ENCODE data around the gene PDIA3. TPM values are rescaled to one million over a fixed set of nuclear protein-coding genes. Genes with fewer than 3 reads are reported as not detected.
A peak's percentile ranks its signal among the peaks of the same experiment; 100 is the strongest.

Gene PDIA3
- total RNA-seq, 1 experiment from 2014 or later: 545 TPM

DNA sequence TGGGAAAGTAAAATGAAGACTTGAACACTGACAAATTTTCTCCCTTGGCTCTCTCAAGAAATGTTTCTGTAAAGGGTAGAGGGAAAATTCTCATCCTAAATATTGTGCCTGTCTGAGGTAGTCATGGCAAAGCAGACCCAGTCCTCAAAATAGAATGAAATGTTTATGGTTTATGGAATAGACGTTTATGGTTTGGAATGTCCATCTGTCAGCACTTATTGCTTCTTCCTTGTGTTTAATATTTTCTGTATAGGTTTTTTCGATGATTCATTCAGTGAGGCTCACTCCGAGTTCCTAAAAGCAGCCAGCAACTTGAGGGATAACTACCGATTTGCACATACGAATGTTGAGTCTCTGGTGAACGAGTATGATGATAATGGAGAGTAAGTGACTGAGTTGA is 16.6 kb downstream of the PDIA3 start:
- no peaks in the 10 kb centered on the region for H3K27me3 ChIP-seq (replicated peaks; ENCODE audit: control insufficient read depth, insufficient read depth, low read length)
- DNase-seq: no peak
- H3K4me1 ChIP-seq: no peaks in the 10 kb centered on the region
- CTCF ChIA-PET: no interaction called here
- Mint-ChIP-seq H3K36me3 (ENCODE audit: insufficient read depth, unreplicated experiment) (peaks cover 97% of the 10 kb centered on the region), H3K27me3 (ENCODE audit: insufficient read depth, unreplicated experiment) (no peaks in the 10 kb centered on the region), H3K4me1 (ENCODE audit: low read depth, unreplicated experiment) (no peaks in the 10 kb centered on the region), H3K9me3 (ENCODE audit: unreplicated experiment) (no peaks in the 10 kb centered on the region), H3K4me3 (ENCODE audit: unreplicated experiment) (no peak overlapping the region), H3K27ac (ENCODE audit: unreplicated experiment) (no peak overlapping the region)
- H3K4me3 ChIP-seq (ENCODE audit: low read depth, low read length): no peak overlapping the region
- POLR2A ChIA-PET: no interaction called here
- no peaks in the 10 kb centered on the region for H3K9me3 ChIP-seq
- BruUV-seq (replicated peaks): no TSS peak
- H3K36me3 ChIP-seq (ENCODE audit: control insufficient read depth, insufficient read depth, low read length): no peaks in the 10 kb centered on the region; the same call in none of the 2 replicates
- intact Hi-C loops (cut with micrococcal nuclease; ENCODE audit: unreplicated experiment): loop anchor here (5.0 kb wide), 1 partner anchor 431 kb away; the partner anchor contains the start of gene LCMT2
- TF ChIP-seq, protein P1, sequence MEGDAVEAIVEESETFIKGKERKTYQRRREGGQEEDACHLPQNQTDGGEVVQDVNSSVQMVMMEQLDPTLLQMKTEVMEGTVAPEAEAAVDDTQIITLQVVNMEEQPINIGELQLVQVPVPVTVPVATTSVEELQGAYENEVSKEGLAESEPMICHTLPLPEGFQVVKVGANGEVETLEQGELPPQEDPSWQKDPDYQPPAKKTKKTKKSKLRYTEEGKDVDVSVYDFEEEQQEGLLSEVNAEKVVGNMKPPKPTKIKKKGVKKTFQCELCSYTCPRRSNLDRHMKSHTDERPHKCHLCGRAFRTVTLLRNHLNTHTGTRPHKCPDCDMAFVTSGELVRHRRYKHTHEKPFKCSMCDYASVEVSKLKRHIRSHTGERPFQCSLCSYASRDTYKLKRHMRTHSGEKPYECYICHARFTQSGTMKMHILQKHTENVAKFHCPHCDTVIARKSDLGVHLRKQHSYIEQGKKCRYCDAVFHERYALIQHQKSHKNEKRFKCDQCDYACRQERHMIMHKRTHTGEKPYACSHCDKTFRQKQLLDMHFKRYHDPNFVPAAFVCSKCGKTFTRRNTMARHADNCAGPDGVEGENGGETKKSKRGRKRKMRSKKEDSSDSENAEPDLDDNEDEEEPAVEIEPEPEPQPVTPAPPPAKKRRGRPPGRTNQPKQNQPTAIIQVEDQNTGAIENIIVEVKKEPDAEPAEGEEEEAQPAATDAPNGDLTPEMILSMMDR (IDR thresholded peaks at IDR 0.05; ENCODE audit: insufficient read depth in 1 of 2, low read depth in 1 of 2, low read length in 1 of 2, severe bottlenecking in 1 of 2, unreplicated experiment in 1 of 2): no peak

DNA sequence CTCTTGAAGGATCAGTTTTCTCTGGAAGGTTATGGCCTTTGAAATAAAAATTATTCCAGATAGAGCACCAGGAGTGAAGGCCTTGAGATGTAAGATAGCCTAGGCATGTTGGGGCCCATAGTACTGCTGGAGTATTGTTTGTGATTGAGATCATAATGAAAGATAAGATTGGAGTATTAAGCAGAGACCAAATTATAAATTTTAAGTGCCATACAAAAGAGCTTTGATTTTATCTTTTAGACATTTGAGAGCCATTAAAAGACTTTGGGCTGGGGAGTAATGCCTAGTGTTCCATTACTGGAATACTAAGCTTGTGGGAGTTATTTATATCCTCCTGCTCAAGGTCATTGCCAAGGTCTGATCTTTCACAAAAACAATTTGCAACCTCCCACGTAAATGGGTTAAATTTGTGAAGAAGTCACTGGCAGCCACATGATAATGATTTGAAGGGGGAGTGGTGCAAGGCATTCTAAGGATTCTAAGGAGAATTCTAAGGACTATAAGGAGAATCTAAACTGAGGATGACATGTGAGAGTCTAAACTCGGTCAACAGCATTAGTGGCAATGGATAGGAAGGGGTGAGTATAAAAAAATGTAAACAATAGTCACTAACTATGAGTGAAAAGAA is 17.7 kb downstream of the PDIA3 start:
- CTCF ChIA-PET: no interaction called here
- TF ChIP-seq, protein P1 (IDR thresholded peaks at IDR 0.05; ENCODE audit: insufficient read depth in 1 of 2, low read depth in 1 of 2, low read length in 1 of 2, severe bottlenecking in 1 of 2, unreplicated experiment in 1 of 2): no peak

DNA sequence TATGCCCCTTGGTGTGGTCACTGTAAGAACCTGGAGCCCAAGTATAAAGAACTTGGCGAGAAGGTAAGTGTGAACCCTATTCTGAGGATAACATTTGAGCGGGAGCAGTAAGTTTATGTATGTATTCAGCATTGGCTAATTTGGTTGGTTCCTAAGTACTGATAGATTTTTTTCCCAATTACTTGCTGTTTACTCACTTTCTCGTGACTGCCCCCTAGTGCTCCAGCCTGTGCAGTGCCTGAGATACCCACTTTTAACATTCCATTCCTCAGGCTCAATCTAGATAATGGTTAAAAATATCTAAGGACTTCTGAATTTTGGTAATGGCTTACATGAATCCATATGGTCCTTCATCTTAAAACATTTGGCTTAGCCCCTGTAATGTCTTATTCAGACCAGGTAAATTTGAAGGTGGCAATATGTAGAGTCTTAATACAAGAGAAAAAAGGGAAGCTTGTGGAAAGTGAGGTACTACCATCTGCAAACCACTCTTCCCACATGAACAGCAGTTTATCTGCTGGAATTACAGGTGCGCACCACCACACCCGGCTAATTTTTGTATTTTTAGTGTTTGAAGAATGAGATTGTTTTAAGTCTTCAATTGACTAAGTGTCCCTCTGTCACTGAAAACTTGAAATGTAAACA is 23.5 kb downstream of the PDIA3 start:
- H3K4me3 Mint-ChIP-seq (ENCODE audit: unreplicated experiment): no peak overlapping the region
- no TSS peak for BruUV-seq (replicated peaks)

More for the DNA sequence above, 17.7 kb downstream of the PDIA3 start:
- Mint-ChIP-seq H3K27me3 (ENCODE audit: insufficient read depth, unreplicated experiment) (no peaks in the 10 kb centered on the region), H3K27ac (ENCODE audit: unreplicated experiment) (no peak overlapping the region), H3K4me3 (ENCODE audit: unreplicated experiment) (no peak overlapping the region), H3K9me3 (ENCODE audit: unreplicated experiment) (no peaks in the 10 kb centered on the region), H3K36me3 (ENCODE audit: insufficient read depth, unreplicated experiment) (peaks cover 97% of the 10 kb centered on the region), H3K4me1 (ENCODE audit: low read depth, unreplicated experiment) (no peaks in the 10 kb centered on the region)
- intact Hi-C loops (cut with micrococcal nuclease; ENCODE audit: unreplicated experiment): loop anchor here (5.0 kb wide), 1 partner anchor 432 kb away; the partner anchor contains the start of gene LCMT2
- no peak for DNase-seq
- POLR2A ChIA-PET: no interaction called here
- Histone ChIP-seq H3K4me3 (ENCODE audit: low read depth, low read length) (no peak overlapping the region), H3K36me3 (ENCODE audit: control insufficient read depth, insufficient read depth, low read length) (no peaks in the 10 kb centered on the region; the same call in none of the 2 replicates), H3K4me1 (no peaks in the 10 kb centered on the region), H3K27me3 (replicated peaks; ENCODE audit: control insufficient read depth, insufficient read depth, low read length) (no peaks in the 10 kb centered on the region), H3K9me3 (no peaks in the 10 kb centered on the region)
- BruUV-seq (replicated peaks): no TSS peak

More for the DNA sequence above, 23.5 kb downstream of the PDIA3 start:
- Mint-ChIP-seq H3K27ac (ENCODE audit: unreplicated experiment) (no peak overlapping the region), H3K27me3 (ENCODE audit: insufficient read depth, unreplicated experiment) (no peaks in the 10 kb centered on the region), H3K9me3 (ENCODE audit: unreplicated experiment) (no peaks in the 10 kb centered on the region), H3K36me3 (ENCODE audit: insufficient read depth, unreplicated experiment) (peaks cover 85% of the 10 kb centered on the region), H3K4me1 (ENCODE audit: low read depth, unreplicated experiment) (no peaks in the 10 kb centered on the region)
- peak; percentile 57 to 69 for DNase-seq
- intact Hi-C loops (cut with micrococcal nuclease; ENCODE audit: unreplicated experiment): no loop called here
- Histone ChIP-seq H3K36me3 (ENCODE audit: control insufficient read depth, insufficient read depth, low read length) (peaks cover 1% of the 10 kb centered on the region; the same call in 1 of the 2 replicates), H3K4me1 (no peaks in the 10 kb centered on the region), H3K27me3 (replicated peaks; ENCODE audit: control insufficient read depth, insufficient read depth, low read length) (no peaks in the 10 kb centered on the region), H3K4me3 (ENCODE audit: low read depth, low read length) (no peak overlapping the region), H3K9me3 (no peaks in the 10 kb centered on the region)
- CTCF ChIA-PET: no interaction called here
- TF ChIP-seq, protein P1 (IDR thresholded peaks at IDR 0.05; ENCODE audit: insufficient read depth in 1 of 2, low read depth in 1 of 2, low read length in 1 of 2, severe bottlenecking in 1 of 2, unreplicated experiment in 1 of 2): peak; percentile 62 to 77
- POLR2A ChIA-PET: no interaction called here

Measured in Caco-2 (cell line).